Left ventricle myocardium inferior (tissue), 1 donor: ENCODE measurements around the gene OTOS. TPM values are rescaled to one million over a fixed set of nuclear protein-coding genes. Genes with fewer than 3 reads are reported as not detected.

Source experiments
- DNase-seq: peaks from one replicate; pipeline ENCODE4 v3.0.0-alpha.2; 2020
- H3K27ac ChIP-seq: fragments of 200-600 bp; replicated peaks from 2 replicates; pipeline ENCODE4 v1.8.0; 2021
- H3K27me3 ChIP-seq: fragments of 200-600 bp; 2 replicates; pipeline ENCODE4 v1.8.0; 2021; ENCODE audit warnings: low read depth
- H3K36me3 ChIP-seq: fragments of 200-600 bp; 2 replicates; pipeline ENCODE4 v1.8.0; 2021
- H3K4me1 ChIP-seq: fragments of 200-600 bp; 2 replicates; pipeline ENCODE4 v1.8.0; 2021
- H3K4me3 ChIP-seq: fragments of 200-600 bp; 2 replicates; pipeline ENCODE4 v1.8.0; 2021; ENCODE audit warnings: mild to moderate bottlenecking, moderate library complexity
- H3K9me3 ChIP-seq: fragments of 200-600 bp; replicated peaks from 2 replicates; pipeline ENCODE4 v1.8.0; 2021
- CTCF ChIP-seq: fragments of 200-600 bp; IDR thresholded peaks from 2 replicates; pipeline ENCODE4 v1.8.0; 2021; ENCODE audit warnings: antibody characterized with exemption, mild to moderate bottlenecking, borderline replicate concordance
- intact Hi-C: fragments of 100-400 bp; cut with micrococcal nuclease; formaldehyde crosslinking; loops from one replicate; pipeline ENCODE4 v1.11.0; 2022
- total RNA-seq: library from RNA; stranded (reverse); fragmentation: NEBNext Ultra II Directional; extraction: Animal tissue kit (Norgen Biotek cat#: 25700); gene quantifications from one replicate; pipeline ENCODE4 v1.2.1, GENCODE V29; 2021
- donor health status: DM: no; HTN: yes; CAD: no; lungs with severe emphysema.

Gene OTOS
- total RNA-seq, 1 donor from 2014 or later: not detected

GRCh38 chr2:240130393-240131195 is 9.9 kb downstream of the OTOS start:
- intact Hi-C loops: no loop called here
- peaks cover 66% of the 10 kb centered on the region for H3K36me3 ChIP-seq
- peaks cover 12% of the 10 kb centered on the region for H3K4me1 ChIP-seq

GRCh38 chr2:240129731-240130392 is 10.6 kb downstream of the OTOS start:
- H3K4me1 ChIP-seq: peaks cover 4% of the 10 kb centered on the region
- peaks cover 67% of the 10 kb centered on the region for H3K36me3 ChIP-seq
- DNase-seq: no peak
- no peaks in the 10 kb centered on the region for H3K27me3 ChIP-seq
- no peak for TF ChIP-seq CTCF
- no peak overlapping the region for H3K27ac ChIP-seq
- no peak overlapping the region for H3K4me3 ChIP-seq
- intact Hi-C loops: no loop called here
- H3K9me3 ChIP-seq: no peaks in the 10 kb centered on the region

More at GRCh38 chr2:240130393-240131195, 9.9 kb downstream of the OTOS start:
- TF ChIP-seq CTCF: no peak
- Histone ChIP-seq H3K27me3 (no peaks in the 10 kb centered on the region), H3K4me3 (no peak overlapping the region), H3K27ac (no peak overlapping the region), H3K9me3 (no peaks in the 10 kb centered on the region)
- DNase-seq: no peak

GRCh38 chr2:240129311-240129710 is 11.1 kb downstream of the OTOS start:
- Histone ChIP-seq H3K4me1 (no peaks in the 10 kb centered on the region), H3K36me3 (peaks cover 67% of the 10 kb centered on the region), H3K9me3 (no peaks in the 10 kb centered on the region), H3K27ac (no peak overlapping the region), H3K4me3 (no peak overlapping the region), H3K27me3 (no peaks in the 10 kb centered on the region)
- intact Hi-C loops: no loop called here
- TF ChIP-seq CTCF: no peak
- DNase-seq: no peak

GRCh38 chr2:240128608-240129145 is 11.8 kb downstream of the OTOS start:
- peaks cover 66% of the 10 kb centered on the region for H3K36me3 ChIP-seq
- no peaks in the 10 kb centered on the region for H3K4me1 ChIP-seq
- H3K27me3 ChIP-seq: no peaks in the 10 kb centered on the region
- DNase-seq: no peak
- intact Hi-C loops: no loop called here
- H3K9me3 ChIP-seq: no peaks in the 10 kb centered on the region
- no peak overlapping the region for H3K27ac ChIP-seq
- no peak for TF ChIP-seq CTCF
- H3K4me3 ChIP-seq: no peak overlapping the region

- H3K27me3 ChIP-seq: no peaks in the 10 kb centered on the region
- H3K9me3 ChIP-seq: no peaks in the 10 kb centered on the region
- intact Hi-C loops: no loop called here
- H3K27ac ChIP-seq: no peak overlapping the region
- TF ChIP-seq CTCF: no peak
- no peak overlapping the region for H3K4me3 ChIP-seq
- no peaks in the 10 kb centered on the region for H3K4me1 ChIP-seq
- DNase-seq: no peak
- H3K36me3 ChIP-seq: peaks cover 60% of the 10 kb centered on the region
Measured at GRCh38 chr2:240127911-240128607, 12.4 kb downstream of the OTOS start.
